Psoas muscle (tissue), 8 donors: ENCODE results near the gene LYRM1. TPM values are rescaled to one million over a fixed set of nuclear protein-coding genes. Genes with fewer than 3 reads are reported as not detected.
A peak's percentile ranks its signal among the peaks of the same experiment; 100 is the strongest.

Experiments
- ATAC-seq, 4 donors: fragments of 200-7000 bp; cut with Tn5 transposase; one replicate each; pipeline ENCODE4 v1.9.1; 2020; ENCODE audit warnings: moderate library complexity in 3 of 4, mild to moderate bottlenecking in 2 of 4
- DNase-seq, 2 donors: peaks; one replicate each; pipeline ENCODE4 v3.0.0-alpha.2; 2020
- H3K27ac ChIP-seq: fragments of 200-600 bp; one replicate; pipeline ENCODE4 v1.8.0; 2022
- H3K27me3 ChIP-seq, 3 donors: fragments of 200-600 bp in 1 of 3; one replicate each; pipeline versions ENCODE4 v1.6.1 to v1.8.0; 2013 to 2022; ENCODE audit warnings: low read length in 2 of 3, mild to moderate bottlenecking in 2 of 3, moderate library complexity in 1 of 3; ENCODE audit not compliant: insufficient read depth in 3 of 3
- H3K36me3 ChIP-seq, 2 donors: fragments of 200-600 bp in 1 of 2; one replicate each; pipeline versions ENCODE4 v1.6.1 to v1.8.0; 2013 to 2022; ENCODE audit warnings: low read depth in 1 of 2, mild to moderate bottlenecking in 1 of 2, moderate library complexity in 1 of 2; ENCODE audit not compliant: insufficient read depth in 1 of 2
- H3K4me1 ChIP-seq: fragments of 200-600 bp; one replicate; pipeline ENCODE4 v1.8.0; 2022
- H3K4me3 ChIP-seq: fragments of 200-600 bp; one replicate; pipeline ENCODE4 v1.8.0; 2022; ENCODE audit warnings: mild to moderate bottlenecking
- H3K9me3 ChIP-seq: fragments of 200-600 bp; one replicate; pipeline ENCODE4 v1.8.0; 2022
- CTCF ChIP-seq: fragments of 200-600 bp; IDR thresholded peaks from one replicate; pipeline ENCODE4 v1.8.0; 2022; ENCODE audit warnings: antibody characterized with exemption
- WGBS, 3 donors: extraction: QIAGEN DNeasy Blood & Tissue Kit; methylation state at CpG; one replicate each; pipeline versions ENCODE4 v1.1.6 to v1.1.7; 2013; 5-methylcytosine and 5-hydroxymethylcytosine counted together
- intact Hi-C, 2 donors: fragments of 100-400 bp; cut with DNase I; formaldehyde crosslinking; loops; one replicate each; pipeline versions ENCODE4 v1.11.0 to v1.14.2; 2022
- polyA plus RNA-seq, 3 donors: library from polyadenylated mRNA; stranded (reverse); fragments of 200-250 nt; gene quantifications; one replicate each; pipeline ENCODE4 v1.2.3, GENCODE V29; 2013
- total RNA-seq, 4 donors: library from RNA; stranded (reverse); fragmentation: NEBNext Ultra II Directional in 2 of 4; extraction: Animal tissue kit (Norgen Biotek cat#: 25700) in 2 of 4; gene quantifications; one replicate each; pipeline versions ENCODE4 v1.2.1 to v1.2.4, GENCODE V29; 2021 to 2023
- donor health status: healthy with polysubstance abuse.
- donor health status: DM: no; HTN: no; CAD: no; lungs with moderate emphysema.
- donor health status: Bipolar disorder and iron deficiency.
- donor health status: healthy.
- donor health status: DM: yes; HTN: yes; CAD: no.
- donor health status: DM: no; HTN: no; CAD: no.
- donor health status: DM: no; HTN: no; CAD: no.
- donor health status: DM: yes; HTN: yes; CAD: no.

Gene LYRM1
- total and polyA plus RNA-seq, 7 donors = 27.2 to 54.0 (median 37.3) TPM

GRCh38 chr16:20884240-20884556 lies 16.4 kb upstream of the LYRM1 start:
- DNase-seq (no peak), ATAC-seq (no peak)
- no peak overlapping the region for H3K27ac ChIP-seq
- no peak overlapping the region for H3K4me3 ChIP-seq
- intact Hi-C loops = no loop called here
- no peak for TF ChIP-seq CTCF
- WGBS, 3 donors = 84 to 88% (median 88%) methylated on average over 1 of the region's 1 CpG
- H3K4me1 ChIP-seq = peaks cover 22% of the 10 kb centered on the region
- no peaks in the 10 kb centered on the region for H3K27me3 ChIP-seq
- no peaks in the 10 kb centered on the region for H3K9me3 ChIP-seq
- H3K36me3 ChIP-seq = no peaks in the 10 kb centered on the region

DNA sequence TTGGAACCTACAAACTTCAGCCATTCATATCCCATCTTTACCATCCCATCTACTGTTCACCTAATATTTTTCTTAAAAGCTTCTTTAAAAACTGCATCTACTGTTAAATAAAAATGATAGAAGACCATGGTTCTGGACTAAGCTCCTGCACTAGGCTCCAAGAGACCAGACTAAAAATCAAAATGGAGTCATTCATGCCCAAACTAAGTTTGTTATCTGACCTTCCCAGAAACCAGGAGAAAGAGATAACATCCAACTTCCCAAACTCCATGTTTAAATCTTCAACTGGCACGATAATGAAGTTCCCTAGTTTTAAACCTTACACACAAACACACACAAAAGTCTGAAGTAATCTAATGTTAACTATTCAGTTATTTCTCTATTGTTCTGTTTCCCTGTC lies 14.3 kb upstream of the LYRM1 start:
- no peak for DNase-seq
- no peak for TF ChIP-seq CTCF
- peaks cover 12% of the 10 kb centered on the region for H3K4me1 ChIP-seq

GRCh38 chr16:20887207-20887606 lies 13.4 kb upstream of the LYRM1 start:
- no peak overlapping the region for H3K4me3 ChIP-seq
- DNase-seq (no peak), ATAC-seq (no peak)
- no peak overlapping the region for H3K27ac ChIP-seq
- no peak for TF ChIP-seq CTCF
- no peaks in the 10 kb centered on the region for H3K36me3 ChIP-seq
- intact Hi-C loops = no loop called here
- no peaks in the 10 kb centered on the region for H3K9me3 ChIP-seq
- no peaks in the 10 kb centered on the region for H3K27me3 ChIP-seq
- 88 to 100% (median 100%) methylated on average over 1 of the region's 1 CpG for WGBS, 3 donors
- H3K4me1 ChIP-seq = peaks cover 12% of the 10 kb centered on the region

More for the DNA sequence above, 14.3 kb upstream of the LYRM1 start:
- no peak overlapping the region for H3K27ac ChIP-seq
- 0 to 91% (median 1%) methylated on average over 1 of the region's 1 CpG for WGBS, 3 donors
- intact Hi-C loops = no loop called here
- ATAC-seq = no peak
- no peaks in the 10 kb centered on the region for H3K9me3 ChIP-seq
- no peaks in the 10 kb centered on the region for H3K36me3 ChIP-seq
- no peak overlapping the region for H3K4me3 ChIP-seq
- H3K27me3 ChIP-seq = no peaks in the 10 kb centered on the region

GRCh38 chr16:20889625-20890275 lies 10.8 kb upstream of the LYRM1 start:
- ATAC-seq (peak in 3 of 4 donors; percentile 28 to 65 (median 59)), DNase-seq (no peak)
- intact Hi-C loops = no loop called here
- H3K4me1 ChIP-seq = peaks cover 12% of the 10 kb centered on the region
- 75 to 80% (median 80%) methylated on average over 4 of the region's 4 CpGs for WGBS, 3 donors
- H3K27me3 ChIP-seq = no peaks in the 10 kb centered on the region
- no peak overlapping the region for H3K4me3 ChIP-seq
- H3K27ac ChIP-seq = no peak overlapping the region
- no peaks in the 10 kb centered on the region for H3K9me3 ChIP-seq
- no peak for TF ChIP-seq CTCF
- H3K36me3 ChIP-seq = peaks cover 0 to 4% of the 10 kb centered on the region in 2 donors

GRCh38 chr16:20894388-20894787 lies 6.2 kb upstream of the LYRM1 start:
- Histone ChIP-seq H3K4me3 (no peak overlapping the region), H3K27me3 (no peaks in the 10 kb centered on the region), H3K36me3 (peaks cover 5 to 21% of the 10 kb centered on the region in 2 donors), H3K4me1 (peaks cover 14% of the 10 kb centered on the region), H3K9me3 (no peaks in the 10 kb centered on the region), H3K27ac (no peak overlapping the region)
- intact Hi-C loops = no loop called here
- TF ChIP-seq CTCF = no peak
- WGBS, 3 donors = 65 to 73% (median 72%) methylated on average over 2 of the region's 2 CpGs
- ATAC-seq (peak in 3 of 4 donors; percentile 56 to 86 (median 64)), DNase-seq (no peak)
